GM19467 (cell line): ENCODE results near the gene PTGES3.
"Not testable (repeated sequence)": the region's sequence is repeated elsewhere in the genome, so short reads cannot be mapped to it uniquely, and the experiment has no call there.

Source experiments
- ATAC-seq: cut with Tn5 transposase; IDR thresholded peaks from one replicate; pipeline ENCODE4 v1.9.1; 2021; ENCODE audit warnings: mild to moderate bottlenecking, moderate library complexity; ENCODE audit not compliant: unreplicated experiment

Gene PTGES3

GRCh38 chr12:56688129-56688845, at the start of gene PTGES3:
Gene PTGES3 (minus strand): TSS chr12:56688284. CDS start chr12:56687999, 285 bp downstream.
- ATAC-seq: peak; percentile 46

GRCh38 chr12:56728139-56728861, 40.2 kb upstream of the PTGES3 start:
- ATAC-seq: no peak

- ATAC-seq: not testable (repeated sequence)
These were observed 38.2 kb upstream of the PTGES3 start for GRCh38 chr12:56726196-56726675.

GRCh38 chr12:56725723-56726102, 37.6 kb upstream of the PTGES3 start:
- ATAC-seq: no peak

GRCh38 chr12:56724972-56725722, 37.1 kb upstream of the PTGES3 start, which contains the start of gene NACA:
Gene NACA (minus strand): TSS chr12:56725299. CDS start chr12:56724521, 778 bp downstream.
- ATAC-seq: peak; percentile 96

GRCh38 chr12:56724701-56724971, 36.6 kb upstream of the PTGES3 start:
- ATAC-seq: no peak

GRCh38 chr12:56723889-56724700, 36.0 kb upstream of the PTGES3 start:
- no peak for ATAC-seq

GRCh38 chr12:56723352-56723751, 35.3 kb upstream of the PTGES3 start:
- ATAC-seq: no peak

- ATAC-seq: no peak
These were observed 34.7 kb upstream of the PTGES3 start for GRCh38 chr12:56722832-56723231.

- no peak for ATAC-seq
These were observed 33.6 kb upstream of the PTGES3 start for GRCh38 chr12:56721721-56722120.

GRCh38 chr12:56721216-56721615, 33.1 kb upstream of the PTGES3 start:
- ATAC-seq: no peak

GRCh38 chr12:56720731-56721151, 32.7 kb upstream of the PTGES3 start:
- ATAC-seq: no peak

- no peak for ATAC-seq
These were observed 31.0 kb upstream of the PTGES3 start for GRCh38 chr12:56719056-56719455.

GRCh38 chr12:56718636-56719035, 30.6 kb upstream of the PTGES3 start:
- ATAC-seq: no peak

GRCh38 chr12:56718149-56718548, 30.1 kb upstream of the PTGES3 start:
- no peak for ATAC-seq

GRCh38 chr12:56716933-56717880, 29.1 kb upstream of the PTGES3 start:
- ATAC-seq: no peak

- no peak for ATAC-seq
These were observed 28.4 kb upstream of the PTGES3 start for GRCh38 chr12:56716458-56716857.

- ATAC-seq: no peak
These were observed 27.7 kb upstream of the PTGES3 start for GRCh38 chr12:56715798-56716197.

- ATAC-seq: no peak
These were observed 26.4 kb upstream of the PTGES3 start for GRCh38 chr12:56714431-56714929.
